Measurements from ENCODE around the gene TSHZ2. TPM values are rescaled to one million over a fixed set of nuclear protein-coding genes. Genes with fewer than 3 reads are reported as not detected.

TSHZ2 gene
- total and polyA plus RNA-seq, 9 of the 15 experiments (the other 6 are each of a cell fraction or from before 2014, with no cell fraction given): 0.03 to 0.20 (median 0.05) TPM; not detected in 4

DNA sequence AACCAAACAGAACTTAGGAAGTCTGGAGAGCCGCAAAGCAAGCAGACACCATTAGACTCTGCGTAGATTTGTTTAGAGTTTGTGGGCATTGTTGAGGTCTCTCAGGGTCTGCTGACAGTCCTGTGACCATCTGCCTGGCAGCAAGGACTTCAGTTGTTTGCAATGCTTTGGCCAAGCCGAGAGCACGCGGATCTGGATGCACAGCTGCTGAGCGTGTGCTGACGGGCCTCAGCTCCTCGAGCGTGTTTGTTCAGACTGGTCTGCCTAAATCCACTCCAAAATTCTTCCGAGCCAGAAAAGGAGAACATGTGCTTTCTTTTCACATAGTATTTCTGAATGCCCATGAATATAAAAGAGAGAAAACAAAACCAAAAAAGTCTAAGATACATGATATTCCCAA, 462.5 kb downstream of the TSHZ2 start:
- Histone ChIP-seq H3K9ac (ENCODE audit: insufficient read depth in 1 of 2, low read depth in 2 of 2, low read length in 2 of 2) (no peak overlapping the region), H3K36me3 (ENCODE audit: control insufficient read depth, insufficient read depth, low read length) (no peaks in the 10 kb centered on the region), H3K27me3 (ENCODE audit: control insufficient read depth in 2 of 2, insufficient read depth in 2 of 2, low read length in 2 of 2) (peaks cover 7 to 9% of the 10 kb centered on the region in 2 experiments; a peak in 2 of 5 replicates), H3K4me2 (ENCODE audit: insufficient read depth, low read length) (no peak overlapping the region), H2AFZ (ENCODE audit: low read depth, low read length) (0 out of 2 replicates have a peak overlapping the region, but pooled peaks have one; percentile 30), H3K9me1 (ENCODE audit: control insufficient read depth, insufficient read depth, low read length) (no peaks in the 10 kb centered on the region), H3K9me3 (replicated peaks; ENCODE audit: control insufficient read depth, insufficient read depth, low read depth, low read length) (no peaks in the 10 kb centered on the region; the same call in 1 of the 2 replicates), H3K27ac (ENCODE audit: extremely low read depth, low read depth, low read length) (no peak overlapping the region), H4K20me1 (replicated peaks; ENCODE audit: control insufficient read depth, insufficient read depth, low read length) (no peaks in the 10 kb centered on the region), H3K4me3 (no peak overlapping the region), H3K79me2 (ENCODE audit: control insufficient read depth, insufficient read depth, low read length) (no peaks in the 10 kb centered on the region), H3K4me1 (replicated peaks in 1 of 2; ENCODE audit: control insufficient read depth in 2 of 2, insufficient read depth in 2 of 2, low read length in 2 of 2) (no peaks in the 10 kb centered on the region; a peak in 1 of 5 replicates)
- intact Hi-C loops (cut with micrococcal nuclease): no loop called here
- POLR2A ChIA-PET: interaction anchor here (0.6 kb wide), 1 partner anchor 1520 kb away, joined by 3 read pairs; no protein-coding TSS in a partner anchor
- no TSS peak for BruUV-seq (replicated peaks)
- DNase-seq (ENCODE audit: extremely low read depth in 1 of 4, low spot score in 3 of 4) (no peak), ATAC-seq (no peak), FAIRE-seq (no peak)
- in situ Hi-C loops (cut with MboI): no loop called here
- CTCF ChIA-PET (ENCODE audit: low intra/inter-chr PET ratio): no interaction called here
- 4% methylated on average over 10 of the region's 10 CpGs for WGBS (ENCODE audit: insufficient coverage, low coverage, missing lambda C conversion rate)
- TF ChIP-seq FIP1L1 (IDR thresholded peaks at IDR 0.05; ENCODE audit: low read depth, low read length, poor library complexity, severe bottlenecking) (no peak), YBX1 (IDR thresholded peaks at IDR 0.05) (no peak), PRMT5 (CRISPR knock-in tag; IDR thresholded peaks at IDR 0.05) (no peak), NR1H2 (CRISPR knock-in tag; IDR thresholded peaks at IDR 0.05) (no peak), FOXA3 (CRISPR knock-in tag; conservative IDR thresholded peaks at IDR 0.05 in 1 of 2, IDR thresholded peaks at IDR 0.05 in 1 of 2) (no peak), FOXA1 (IDR thresholded peaks at IDR 0.05; ENCODE audit: borderline replicate concordance) (no peak), MAFF (IDR thresholded peaks at IDR 0.05; ENCODE audit: low read length) (no peak), NR2C1 (IDR thresholded peaks at IDR 0.05) (no peak), NR2C1 (tag; IDR thresholded peaks at IDR 0.05) (no peak), EWSR1 (IDR thresholded peaks at IDR 0.05; ENCODE audit: borderline replicate concordance, low read depth, partially characterized antibody) (no peak), RBM14 (IDR thresholded peaks at IDR 0.05; ENCODE audit: borderline replicate concordance, insufficient read depth, low read depth, low read length) (no peak), ZNF12 (CRISPR knock-in tag; IDR thresholded peaks at IDR 0.05) (no peak), EHMT2 (IDR thresholded peaks at IDR 0.05) (no peak), TOE1 (IDR thresholded peaks at IDR 0.05; ENCODE audit: borderline replicate concordance) (no peak), TOE1 (CRISPR knock-in tag; IDR thresholded peaks at IDR 0.05; ENCODE audit: borderline replicate concordance, low read depth) (no peak), SREBF2 (CRISPR knock-in tag; IDR thresholded peaks at IDR 0.05) (no peak)
- TF ChIP-seq, protein P1, sequence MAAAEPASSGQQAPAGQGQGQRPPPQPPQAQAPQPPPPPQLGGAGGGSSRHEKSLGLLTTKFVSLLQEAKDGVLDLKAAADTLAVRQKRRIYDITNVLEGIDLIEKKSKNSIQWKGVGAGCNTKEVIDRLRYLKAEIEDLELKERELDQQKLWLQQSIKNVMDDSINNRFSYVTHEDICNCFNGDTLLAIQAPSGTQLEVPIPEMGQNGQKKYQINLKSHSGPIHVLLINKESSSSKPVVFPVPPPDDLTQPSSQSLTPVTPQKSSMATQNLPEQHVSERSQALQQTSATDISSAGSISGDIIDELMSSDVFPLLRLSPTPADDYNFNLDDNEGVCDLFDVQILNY (CRISPR knock-in tag; IDR thresholded peaks at IDR 0.05): no peak
- TF ChIP-seq, protein P2, sequence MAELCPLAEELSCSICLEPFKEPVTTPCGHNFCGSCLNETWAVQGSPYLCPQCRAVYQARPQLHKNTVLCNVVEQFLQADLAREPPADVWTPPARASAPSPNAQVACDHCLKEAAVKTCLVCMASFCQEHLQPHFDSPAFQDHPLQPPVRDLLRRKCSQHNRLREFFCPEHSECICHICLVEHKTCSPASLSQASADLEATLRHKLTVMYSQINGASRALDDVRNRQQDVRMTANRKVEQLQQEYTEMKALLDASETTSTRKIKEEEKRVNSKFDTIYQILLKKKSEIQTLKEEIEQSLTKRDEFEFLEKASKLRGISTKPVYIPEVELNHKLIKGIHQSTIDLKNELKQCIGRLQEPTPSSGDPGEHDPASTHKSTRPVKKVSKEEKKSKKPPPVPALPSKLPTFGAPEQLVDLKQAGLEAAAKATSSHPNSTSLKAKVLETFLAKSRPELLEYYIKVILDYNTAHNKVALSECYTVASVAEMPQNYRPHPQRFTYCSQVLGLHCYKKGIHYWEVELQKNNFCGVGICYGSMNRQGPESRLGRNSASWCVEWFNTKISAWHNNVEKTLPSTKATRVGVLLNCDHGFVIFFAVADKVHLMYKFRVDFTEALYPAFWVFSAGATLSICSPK (IDR thresholded peaks at IDR 0.05; ENCODE audit: borderline replicate concordance): no peak
- TF ChIP-seq, protein P3, sequence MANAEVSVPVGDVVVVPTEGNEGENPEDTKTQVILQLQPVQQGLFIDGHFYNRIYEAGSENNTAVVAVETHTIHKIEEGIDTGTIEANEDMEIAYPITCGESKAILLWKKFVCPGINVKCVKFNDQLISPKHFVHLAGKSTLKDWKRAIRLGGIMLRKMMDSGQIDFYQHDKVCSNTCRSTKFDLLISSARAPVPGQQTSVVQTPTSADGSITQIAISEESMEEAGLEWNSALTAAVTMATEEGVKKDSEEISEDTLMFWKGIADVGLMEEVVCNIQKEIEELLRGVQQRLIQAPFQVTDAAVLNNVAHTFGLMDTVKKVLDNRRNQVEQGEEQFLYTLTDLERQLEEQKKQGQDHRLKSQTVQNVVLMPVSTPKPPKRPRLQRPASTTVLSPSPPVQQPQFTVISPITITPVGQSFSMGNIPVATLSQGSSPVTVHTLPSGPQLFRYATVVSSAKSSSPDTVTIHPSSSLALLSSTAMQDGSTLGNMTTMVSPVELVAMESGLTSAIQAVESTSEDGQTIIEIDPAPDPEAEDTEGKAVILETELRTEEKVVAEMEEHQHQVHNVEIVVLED (CRISPR knock-in tag; IDR thresholded peaks at IDR 0.05): no peak
- TF ChIP-seq, protein P4, sequence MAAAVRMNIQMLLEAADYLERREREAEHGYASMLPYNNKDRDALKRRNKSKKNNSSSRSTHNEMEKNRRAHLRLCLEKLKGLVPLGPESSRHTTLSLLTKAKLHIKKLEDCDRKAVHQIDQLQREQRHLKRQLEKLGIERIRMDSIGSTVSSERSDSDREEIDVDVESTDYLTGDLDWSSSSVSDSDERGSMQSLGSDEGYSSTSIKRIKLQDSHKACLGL (CRISPR knock-in tag; IDR thresholded peaks at IDR 0.05; ENCODE audit: borderline replicate concordance, poor library complexity, severe bottlenecking): no peak
